Astrocyte (in vitro differentiated cells and primary cell): ENCODE measurements around the gene FGF22. TPM values are rescaled to one million over a fixed set of nuclear protein-coding genes. Genes with fewer than 3 reads are reported as not detected.

Experiments used
- DNase-seq: peaks from one replicate; pipeline ENCODE4 v3.0.0-alpha.2; 2010; ENCODE audit warnings: low read depth
- FAIRE-seq: peaks from 2 replicates; lab custom pipeline; 2011; peaks lifted over from hg19 to GRCh38; lab: Jason Lieb, UNC
- H2AFZ ChIP-seq: 2 replicates; pipeline ENCODE4 v1.6.0; 2012; ENCODE audit warnings: low read depth, low read length, inconsistent platforms
- H3K27ac ChIP-seq: 2 replicates; pipeline ENCODE4 v1.5.1; 2011; ENCODE audit warnings: low read depth, low read length, inconsistent platforms
- H3K27me3 ChIP-seq: 2 replicates; pipeline ENCODE4 v1.6.0; 2011; ENCODE audit warnings: low read length, inconsistent platforms; ENCODE audit not compliant: insufficient read depth
- H3K36me3 ChIP-seq: 2 replicates; pipeline ENCODE4 v1.5.1; 2011; ENCODE audit warnings: low read length, inconsistent platforms; ENCODE audit not compliant: insufficient read depth
- H3K4me1 ChIP-seq: 2 replicates; pipeline ENCODE4 v1.5.1; 2011; ENCODE audit warnings: low read length, inconsistent platforms; ENCODE audit not compliant: insufficient read depth
- H3K4me2 ChIP-seq: 2 replicates; pipeline ENCODE4 v1.6.0; 2012; ENCODE audit warnings: low read length, inconsistent platforms
- H3K4me3 ChIP-seq: 2 replicates; pipeline ENCODE4 v1.5.1; 2011; ENCODE audit warnings: low read depth, mild to moderate bottlenecking, low read length, inconsistent platforms; ENCODE audit not compliant: insufficient read depth
- H3K79me2 ChIP-seq: 2 replicates; pipeline ENCODE4 v1.6.0; 2012; ENCODE audit warnings: mild to moderate bottlenecking, low read length, inconsistent platforms; ENCODE audit not compliant: insufficient read depth
- H3K9ac ChIP-seq: 2 replicates; pipeline ENCODE4 v1.6.0; 2012; ENCODE audit warnings: mild to moderate bottlenecking, low read length, inconsistent platforms
- H3K9me3 ChIP-seq: 2 replicates; pipeline ENCODE4 v1.5.1; 2012; ENCODE audit warnings: low read depth, mild to moderate bottlenecking, low read length, inconsistent platforms; ENCODE audit not compliant: insufficient read depth
- H4K20me1 ChIP-seq: 2 replicates; pipeline ENCODE4 v1.6.0; 2012; ENCODE audit warnings: low read length, inconsistent platforms; ENCODE audit not compliant: insufficient read depth
- H3K27ac Mint-ChIP-seq: one replicate; pipeline ENCODE4 v1.8.0; 2021; ENCODE audit warnings: mild to moderate bottlenecking, mixed read lengths; ENCODE audit not compliant: unreplicated experiment
- H3K27me3 Mint-ChIP-seq: one replicate; pipeline ENCODE4 v1.8.0; 2021; ENCODE audit warnings: low read depth, mixed read lengths; ENCODE audit not compliant: unreplicated experiment
- H3K36me3 Mint-ChIP-seq: one replicate; pipeline ENCODE4 v1.8.0; 2021; ENCODE audit warnings: low read depth, mixed read lengths; ENCODE audit not compliant: unreplicated experiment
- H3K4me1 Mint-ChIP-seq: one replicate; pipeline ENCODE4 v1.8.0; 2021; ENCODE audit warnings: low read depth, mixed read lengths; ENCODE audit not compliant: unreplicated experiment
- H3K4me3 Mint-ChIP-seq: one replicate; pipeline ENCODE4 v1.8.0; 2021; ENCODE audit warnings: mild to moderate bottlenecking, moderate library complexity, mixed read lengths; ENCODE audit not compliant: unreplicated experiment
- H3K9me3 Mint-ChIP-seq: one replicate; pipeline ENCODE4 v1.8.0; 2021; ENCODE audit warnings: mild to moderate bottlenecking, mixed read lengths; ENCODE audit not compliant: unreplicated experiment
- CTCF ChIP-seq: IDR thresholded peaks from 2 replicates; pipeline ENCODE4 v1.5.1; 2011; ENCODE audit warnings: low read depth, mild to moderate bottlenecking, inconsistent platforms, low read length, moderate library complexity; ENCODE audit not compliant: insufficient read depth
- EZH2 ChIP-seq: IDR thresholded peaks from 2 replicates; pipeline ENCODE4 v1.6.1; 2012; ENCODE audit warnings: mild to moderate bottlenecking, low read length, inconsistent platforms; ENCODE audit not compliant: insufficient read depth
- total RNA-seq: library from RNA; stranded (reverse); gene quantifications from 2 replicates; pipeline ENCODE4 v1.2.1, GENCODE V29; 2021

The FGF22 gene
- total RNA-seq, 1 donor from 2014 or later: 0.25 TPM

- no peak overlapping the region for H2AFZ ChIP-seq
- H3K4me1 Mint-ChIP-seq: peaks cover 3% of the 10 kb centered on the region
- DNase-seq (no peak), FAIRE-seq (no peak)
- peaks cover 3% of the 10 kb centered on the region for H3K27me3 Mint-ChIP-seq
- peaks cover 12% of the 10 kb centered on the region for H3K9me3 Mint-ChIP-seq
- peaks cover 11% of the 10 kb centered on the region for H3K36me3 Mint-ChIP-seq
- no peaks in the 10 kb centered on the region for H3K36me3 ChIP-seq
- H3K9me3 ChIP-seq: peaks cover 3% of the 10 kb centered on the region
- no peak for TF ChIP-seq CTCF
- no peak for TF ChIP-seq EZH2
- no peak overlapping the region for H3K27ac ChIP-seq
- H3K27ac Mint-ChIP-seq: no peak overlapping the region
- no peaks in the 10 kb centered on the region for H3K79me2 ChIP-seq
- peaks cover 3% of the 10 kb centered on the region for H3K4me1 ChIP-seq
- no peak overlapping the region for H3K4me3 ChIP-seq
- no peak overlapping the region for H3K4me2 ChIP-seq
- no peaks in the 10 kb centered on the region for H3K27me3 ChIP-seq
- H3K4me3 Mint-ChIP-seq: no peak overlapping the region
- no peaks in the 10 kb centered on the region for H4K20me1 ChIP-seq
- no peak overlapping the region for H3K9ac ChIP-seq
These were observed 31.0 kb downstream of the FGF22 start for GRCh38 chr19:670609-671075.

- DNase-seq (no peak), FAIRE-seq (no peak)
- Histone ChIP-seq H3K9me3 (no peaks in the 10 kb centered on the region), H3K36me3 (no peaks in the 10 kb centered on the region), H3K9ac (no peak overlapping the region), H4K20me1 (peaks cover 15% of the 10 kb centered on the region), H3K27me3 (no peaks in the 10 kb centered on the region), H3K4me3 (no peak overlapping the region), H3K4me2 (no peak overlapping the region), H3K4me1 (peaks cover 33% of the 10 kb centered on the region), H3K79me2 (peaks cover 24% of the 10 kb centered on the region), H2AFZ (no peak overlapping the region), H3K27ac (no peak overlapping the region)
- TF ChIP-seq CTCF (no peak), EZH2 (no peak)
- H3K4me1 Mint-ChIP-seq: peaks cover 9% of the 10 kb centered on the region
- H3K9me3 Mint-ChIP-seq: peaks cover 2% of the 10 kb centered on the region
- no peak overlapping the region for H3K4me3 Mint-ChIP-seq
- peaks cover 6% of the 10 kb centered on the region for H3K36me3 Mint-ChIP-seq
- peaks cover 3% of the 10 kb centered on the region for H3K27me3 Mint-ChIP-seq
- no peak overlapping the region for H3K27ac Mint-ChIP-seq
These were observed 34.8 kb downstream of the FGF22 start for GRCh38 chr19:674282-675151.

GRCh38 chr19:676007-676338, 36.3 kb downstream of the FGF22 start:
- peak overlapping the region; percentile 96 for H3K9ac ChIP-seq
- no peaks in the 10 kb centered on the region for H3K9me3 ChIP-seq
- peak overlapping the region; percentile 74 for H3K4me3 Mint-ChIP-seq
- H3K27me3 ChIP-seq: no peaks in the 10 kb centered on the region
- H3K36me3 ChIP-seq: no peaks in the 10 kb centered on the region
- peaks cover 15% of the 10 kb centered on the region for H4K20me1 ChIP-seq
- peaks cover 34% of the 10 kb centered on the region for H3K4me1 ChIP-seq
- no peak for TF ChIP-seq EZH2
- no peak for TF ChIP-seq CTCF
- H3K27ac Mint-ChIP-seq: peak overlapping the region; percentile 34
- H3K4me1 Mint-ChIP-seq: peaks cover 9% of the 10 kb centered on the region
- H3K4me3 ChIP-seq: peak overlapping the region; percentile 44
- FAIRE-seq (no peak), DNase-seq (no peak)
- no peak overlapping the region for H2AFZ ChIP-seq
- peaks cover 3% of the 10 kb centered on the region for H3K27me3 Mint-ChIP-seq
- H3K9me3 Mint-ChIP-seq: no peaks in the 10 kb centered on the region
- H3K36me3 Mint-ChIP-seq: peaks cover 6% of the 10 kb centered on the region
- peak overlapping the region; percentile 94 for H3K4me2 ChIP-seq
- H3K79me2 ChIP-seq: peaks cover 26% of the 10 kb centered on the region
- no peak overlapping the region for H3K27ac ChIP-seq
